ENCODE data around the gene FNBP1.
"Not testable (repeated sequence)": the region's sequence is repeated elsewhere in the genome, so short reads cannot be mapped to it uniquely, and the experiment has no call there.

The FNBP1 gene

GRCh38 chr9:130020618-130021017 is 22.4 kb downstream of the FNBP1 start:
- DNase-seq: no peak

- DNase-seq: no peak
Observed at GRCh38 chr9:130018265-130018664, 24.7 kb downstream of the FNBP1 start.

GRCh38 chr9:130017510-130017909 is 25.5 kb downstream of the FNBP1 start:
- DNase-seq: not testable (repeated sequence)

GRCh38 chr9:130017076-130017475 is 25.9 kb downstream of the FNBP1 start:
- DNase-seq: no peak

GRCh38 chr9:130015353-130016019 is 27.5 kb downstream of the FNBP1 start:
- DNase-seq: no peak

GRCh38 chr9:130013326-130013725 is 29.7 kb downstream of the FNBP1 start:
- DNase-seq: no peak

GRCh38 chr9:130010151-130010988 is 32.6 kb downstream of the FNBP1 start:
- DNase-seq: no peak

GRCh38 chr9:130009546-130009945 is 33.4 kb downstream of the FNBP1 start:
- DNase-seq: not testable (repeated sequence)

- DNase-seq: no peak
Observed at GRCh38 chr9:130008538-130008937, 34.5 kb downstream of the FNBP1 start.

- not testable (repeated sequence) for DNase-seq
Observed at GRCh38 chr9:130006952-130007351, 36.0 kb downstream of the FNBP1 start.

- DNase-seq: no peak
Observed at GRCh38 chr9:130003943-130004552, 38.9 kb downstream of the FNBP1 start.

GRCh38 chr9:130002320-130002719 is 40.7 kb downstream of the FNBP1 start:
- DNase-seq: no peak

- DNase-seq: no peak
Observed at GRCh38 chr9:130001190-130001589, 41.8 kb downstream of the FNBP1 start.

- no peak for DNase-seq
Observed at GRCh38 chr9:129999141-129999510, 43.9 kb downstream of the FNBP1 start.

- no peak for DNase-seq
Observed at GRCh38 chr9:129998491-129999140, 44.4 kb downstream of the FNBP1 start.

- DNase-seq: not testable (repeated sequence)
Observed at GRCh38 chr9:129997706-129998105, 45.3 kb downstream of the FNBP1 start.

- DNase-seq: no peak
Observed at GRCh38 chr9:129996161-129996830, 46.7 kb downstream of the FNBP1 start.

- DNase-seq: no peak
Observed at GRCh38 chr9:129995409-129996160, 47.4 kb downstream of the FNBP1 start.

- DNase-seq: no peak
Observed at GRCh38 chr9:129994882-129995281, 48.1 kb downstream of the FNBP1 start.

GRCh38 chr9:129991139-129991538 is 51.9 kb downstream of the FNBP1 start:
- DNase-seq: not testable (repeated sequence)

GRCh38 chr9:129990269-129991010 is 52.5 kb downstream of the FNBP1 start:
- DNase-seq: no peak

Data from activated CD4-positive, CD25-positive, alpha-beta regulatory T cell (primary cell).